ENCODE results near the gene UNC5B. TPM values are rescaled to one million over a fixed set of nuclear protein-coding genes. Genes with fewer than 3 reads are reported as not detected.

The UNC5B gene
- polyA plus RNA-seq, 4 donors, result 0.27 to 19.4 (median 6.7) TPM

DNA sequence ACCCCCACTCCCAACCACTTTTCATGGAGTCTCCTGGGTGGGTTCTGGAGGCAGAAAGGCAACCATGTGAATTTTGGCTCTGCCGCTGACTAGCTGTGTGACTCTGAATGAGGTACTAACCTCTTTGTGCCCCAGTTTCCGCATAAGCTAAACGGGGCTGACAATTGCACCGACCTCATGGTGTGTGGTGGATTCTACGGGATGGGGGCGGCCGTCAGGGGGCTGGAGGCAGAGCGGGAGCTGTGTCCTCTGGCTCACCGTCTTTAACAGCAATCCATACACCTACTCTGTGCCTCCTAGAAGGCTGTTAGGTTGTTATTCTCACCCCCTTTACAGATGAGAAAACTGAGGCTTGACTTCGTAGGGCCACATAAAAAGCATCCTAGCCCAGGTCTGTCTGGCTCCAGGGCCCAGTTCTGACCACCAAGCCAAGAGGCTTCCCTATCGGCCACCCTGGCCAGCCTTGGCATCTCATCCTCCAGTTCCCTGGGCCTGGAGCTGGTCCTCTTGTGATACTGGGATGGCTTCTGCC lies 102.4 kb downstream of the UNC5B start:
- H3K27me3 ChIP-seq (ENCODE audit: control insufficient read depth in 3 of 3, insufficient read depth in 3 of 3, low read length in 3 of 3), result peaks cover 0 to 4% (median 0%) of the 10 kb centered on the region in 3 donors
- no peaks in the 10 kb centered on the region for H3K36me3 ChIP-seq (ENCODE audit: control insufficient read depth in 3 of 3, insufficient read depth in 2 of 3, low read depth in 1 of 3, low read length in 3 of 3)
- H3K9me3 ChIP-seq (ENCODE audit: control insufficient read depth in 2 of 2, insufficient read depth in 1 of 2, low read depth in 1 of 2, low read length in 1 of 2), result peaks cover 0 to 2% of the 10 kb centered on the region in 2 donors
- 55 to 66% (median 56%) methylated on average over 11 of the region's 11 CpGs for WGBS, 3 donors
- no peak overlapping the region for H3K27ac ChIP-seq (ENCODE audit: low read depth in 1 of 3, low read length in 2 of 3)
- FAIRE-seq (no peak), DNase-seq (no peak)
- peak overlapping the region in 1 of 3 donors; percentile 20 for H3K4me3 ChIP-seq (ENCODE audit: low read depth in 1 of 3, low read length in 3 of 3)
- peaks cover 0 to 11% (median 0%) of the 10 kb centered on the region in 3 donors for H3K4me1 ChIP-seq (ENCODE audit: control insufficient read depth in 3 of 3, insufficient read depth in 2 of 3, low read depth in 1 of 3, low read length in 2 of 3)

DNA sequence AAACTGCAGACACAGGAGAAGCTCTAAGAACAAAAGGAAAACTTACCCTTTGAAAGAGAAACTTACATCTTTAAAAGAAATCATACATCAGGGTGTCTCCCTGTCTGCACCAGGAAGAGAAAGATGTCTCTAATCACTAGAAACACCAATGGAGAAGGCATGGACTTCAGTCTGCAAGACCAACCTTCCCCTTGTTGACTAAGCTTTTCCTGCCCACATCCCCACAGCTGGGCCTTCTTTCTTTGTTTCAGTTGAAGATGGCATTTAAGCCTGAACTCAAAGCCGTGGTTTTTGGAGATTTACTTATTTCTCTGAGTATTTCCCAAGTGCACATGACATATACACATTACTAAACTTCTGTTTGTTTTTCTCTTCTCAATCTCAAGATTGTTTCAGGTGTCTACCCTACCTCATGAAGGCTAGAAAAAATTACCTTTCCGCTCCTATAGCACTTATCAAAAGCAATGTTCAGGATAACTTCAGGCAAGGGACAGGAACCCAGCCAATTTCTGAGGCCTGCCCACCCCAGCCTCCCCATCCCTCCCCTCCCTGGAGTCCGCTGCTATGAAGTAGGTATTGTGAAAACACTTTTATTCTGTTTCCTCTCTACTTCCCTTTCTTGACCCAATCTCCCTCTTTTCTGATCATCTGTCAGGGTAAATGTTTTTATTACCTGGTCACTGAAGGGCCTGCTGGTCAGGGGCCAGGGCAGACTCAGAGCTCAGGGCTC lies 103.9 kb downstream of the UNC5B start:
- Histone ChIP-seq H3K9me3 (ENCODE audit: control insufficient read depth in 2 of 2, insufficient read depth in 1 of 2, low read depth in 1 of 2, low read length in 1 of 2) (no peaks in the 10 kb centered on the region), H3K4me1 (ENCODE audit: control insufficient read depth in 3 of 3, insufficient read depth in 2 of 3, low read depth in 1 of 3, low read length in 2 of 3) (peaks cover 0 to 16% (median 0%) of the 10 kb centered on the region in 3 donors), H3K4me3 (ENCODE audit: low read depth in 1 of 3, low read length in 3 of 3) (no peak overlapping the region), H3K36me3 (ENCODE audit: control insufficient read depth in 3 of 3, insufficient read depth in 2 of 3, low read depth in 1 of 3, low read length in 3 of 3) (no peaks in the 10 kb centered on the region), H3K27me3 (ENCODE audit: control insufficient read depth in 3 of 3, insufficient read depth in 3 of 3, low read length in 3 of 3) (peaks cover 0 to 4% (median 0%) of the 10 kb centered on the region in 3 donors), H3K27ac (ENCODE audit: low read depth in 1 of 3, low read length in 2 of 3) (no peak overlapping the region)
- 67 to 77% (median 68%) methylated on average over 3 of the region's 3 CpGs for WGBS, 3 donors
- FAIRE-seq (no peak), DNase-seq (no peak)

DNA sequence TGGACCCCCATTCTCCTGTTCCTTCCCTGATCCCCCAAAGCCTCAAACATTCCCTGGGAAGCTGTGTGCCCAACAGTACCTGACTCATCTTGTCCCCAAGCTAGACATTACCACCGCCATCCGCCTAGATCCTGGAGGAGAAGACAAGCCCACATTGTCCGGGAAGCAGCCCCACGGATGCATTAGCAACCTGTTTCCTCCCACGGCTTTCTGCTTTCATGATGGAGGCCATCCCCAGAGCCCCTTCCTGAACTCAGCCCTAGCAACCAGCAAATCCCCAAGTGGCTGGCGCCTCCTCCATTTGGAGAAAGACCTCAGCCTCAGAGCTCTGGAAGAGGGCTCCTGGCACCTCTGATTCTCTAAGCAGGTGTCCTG lies 104.4 kb downstream of the UNC5B start:
- DNase-seq, result no peak
- WGBS, 3 donors, result 73 to 76% (median 76%) methylated on average over 6 of the region's 6 CpGs
- no peaks in the 10 kb centered on the region for H3K9me3 ChIP-seq (ENCODE audit: control insufficient read depth in 2 of 2, insufficient read depth in 1 of 2, low read depth in 1 of 2, low read length in 1 of 2)
- no peak overlapping the region for H3K27ac ChIP-seq (ENCODE audit: low read depth in 1 of 3, low read length in 2 of 3)
- FAIRE-seq, result no peak
- H3K4me1 ChIP-seq (ENCODE audit: control insufficient read depth in 3 of 3, insufficient read depth in 2 of 3, low read depth in 1 of 3, low read length in 2 of 3), result peaks cover 0 to 16% (median 0%) of the 10 kb centered on the region in 3 donors
- H3K36me3 ChIP-seq (ENCODE audit: control insufficient read depth in 3 of 3, insufficient read depth in 2 of 3, low read depth in 1 of 3, low read length in 3 of 3), result no peaks in the 10 kb centered on the region
- H3K4me3 ChIP-seq (ENCODE audit: low read depth in 1 of 3, low read length in 3 of 3), result no peak overlapping the region
- H3K27me3 ChIP-seq (ENCODE audit: control insufficient read depth in 3 of 3, insufficient read depth in 3 of 3, low read length in 3 of 3), result peaks cover 0 to 4% (median 0%) of the 10 kb centered on the region in 3 donors

DNA sequence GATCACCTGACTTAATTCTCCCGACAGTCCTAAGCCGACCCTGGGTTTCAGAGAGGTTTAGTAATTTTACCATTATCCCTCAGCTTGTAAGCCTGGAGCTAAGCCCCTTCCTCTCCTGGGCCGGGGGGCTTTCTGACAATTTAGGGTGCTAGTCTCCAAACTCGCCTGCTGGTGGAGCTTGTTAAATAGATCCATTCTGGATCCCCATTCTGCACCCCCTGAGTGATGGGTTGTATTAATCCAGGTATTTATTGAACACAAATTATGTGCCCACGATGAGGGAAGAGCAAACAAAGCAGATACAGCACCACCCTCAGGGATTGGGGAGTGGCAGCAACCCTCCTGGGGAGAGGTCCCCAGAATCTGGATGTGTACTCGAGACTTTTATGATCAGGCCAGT lies 105.4 kb downstream of the UNC5B start:
- peaks cover 0 to 16% (median 0%) of the 10 kb centered on the region in 3 donors for H3K4me1 ChIP-seq (ENCODE audit: control insufficient read depth in 3 of 3, insufficient read depth in 2 of 3, low read depth in 1 of 3, low read length in 2 of 3)
- WGBS, 3 donors, result 56 to 78% (median 65%) methylated on average over 6 of the region's 6 CpGs
- DNase-seq (no peak), FAIRE-seq (no peak)
- no peaks in the 10 kb centered on the region for H3K9me3 ChIP-seq (ENCODE audit: control insufficient read depth in 2 of 2, insufficient read depth in 1 of 2, low read depth in 1 of 2, low read length in 1 of 2)
- peaks cover 0 to 4% (median 0%) of the 10 kb centered on the region in 3 donors for H3K27me3 ChIP-seq (ENCODE audit: control insufficient read depth in 3 of 3, insufficient read depth in 3 of 3, low read length in 3 of 3)
- no peak overlapping the region for H3K4me3 ChIP-seq (ENCODE audit: low read depth in 1 of 3, low read length in 3 of 3)
- no peak overlapping the region for H3K27ac ChIP-seq (ENCODE audit: low read depth in 1 of 3, low read length in 2 of 3)
- peaks cover 0 to 5% (median 0%) of the 10 kb centered on the region in 3 donors for H3K36me3 ChIP-seq (ENCODE audit: control insufficient read depth in 3 of 3, insufficient read depth in 2 of 3, low read depth in 1 of 3, low read length in 3 of 3)

- Histone ChIP-seq H3K27me3 (ENCODE audit: control insufficient read depth in 3 of 3, insufficient read depth in 3 of 3, low read length in 3 of 3) (no peaks in the 10 kb centered on the region), H3K27ac (ENCODE audit: low read depth in 1 of 3, low read length in 2 of 3) (peak within 1 kb of the TSS; percentile 5 to 72 (median 71)), H3K36me3 (ENCODE audit: control insufficient read depth in 3 of 3, insufficient read depth in 2 of 3, low read depth in 1 of 3, low read length in 3 of 3) (peaks cover 0 to 16% (median 0%) of the 10 kb centered on the region in 3 donors), H3K9me3 (ENCODE audit: control insufficient read depth in 2 of 2, insufficient read depth in 1 of 2, low read depth in 1 of 2, low read length in 1 of 2) (no peaks in the 10 kb centered on the region), H3K4me3 (ENCODE audit: low read depth in 1 of 3, low read length in 3 of 3) (peak within 1 kb of the TSS; percentile 50 to 80 (median 60)), H3K4me1 (ENCODE audit: control insufficient read depth in 3 of 3, insufficient read depth in 2 of 3, low read depth in 1 of 3, low read length in 2 of 3) (peaks cover 0 to 13% (median 0%) of the 10 kb centered on the region in 3 donors)
- DNase-seq (peak; percentile 79 to 89), FAIRE-seq (no peak)
- WGBS, 3 donors, result 0 to 1% (median 0%) methylated on average over 53 to 62 of the region's 62 CpGs
These were observed 106.9 kb downstream of the UNC5B start, which contains the start of gene SLC29A3 for GRCh38 chr10:71319042-71319799. TSS of gene SLC29A3 (plus strand) at chr10:71319259. CDS start at chr10:71319310, 51 bp downstream.

GRCh38 chr10:71319800-71320392 lies 107.5 kb downstream of the UNC5B start:
- 36 to 49% (median 44%) methylated on average over 8 of the region's 8 CpGs for WGBS, 3 donors
- H3K9me3 ChIP-seq (ENCODE audit: control insufficient read depth in 2 of 2, insufficient read depth in 1 of 2, low read depth in 1 of 2, low read length in 1 of 2), result no peaks in the 10 kb centered on the region
- no peaks in the 10 kb centered on the region for H3K27me3 ChIP-seq (ENCODE audit: control insufficient read depth in 3 of 3, insufficient read depth in 3 of 3, low read length in 3 of 3)
- H3K4me1 ChIP-seq (ENCODE audit: control insufficient read depth in 3 of 3, insufficient read depth in 2 of 3, low read depth in 1 of 3, low read length in 2 of 3), result peaks cover 0 to 11% (median 0%) of the 10 kb centered on the region in 3 donors
- DNase-seq (no peak), FAIRE-seq (no peak)
- peak overlapping the region; percentile 50 to 80 (median 60) for H3K4me3 ChIP-seq (ENCODE audit: low read depth in 1 of 3, low read length in 3 of 3)
- H3K36me3 ChIP-seq (ENCODE audit: control insufficient read depth in 3 of 3, insufficient read depth in 2 of 3, low read depth in 1 of 3, low read length in 3 of 3), result peaks cover 0 to 20% (median 2%) of the 10 kb centered on the region in 3 donors
- peak overlapping the region in 2 of 3 donors; percentile 21 to 71 for H3K27ac ChIP-seq (ENCODE audit: low read depth in 1 of 3, low read length in 2 of 3)

- H3K4me1 ChIP-seq (ENCODE audit: control insufficient read depth in 3 of 3, insufficient read depth in 2 of 3, low read depth in 1 of 3, low read length in 2 of 3), result peaks cover 0 to 11% (median 0%) of the 10 kb centered on the region in 3 donors
- no peak for FAIRE-seq
- 86 to 95% (median 91%) methylated on average over 5 of the region's 5 CpGs for WGBS, 3 donors
- H3K27me3 ChIP-seq (ENCODE audit: control insufficient read depth in 3 of 3, insufficient read depth in 3 of 3, low read length in 3 of 3), result no peaks in the 10 kb centered on the region
- DNase-seq, result no peak
- no peak overlapping the region for H3K4me3 ChIP-seq (ENCODE audit: low read depth in 1 of 3, low read length in 3 of 3)
- H3K9me3 ChIP-seq (ENCODE audit: control insufficient read depth in 2 of 2, insufficient read depth in 1 of 2, low read depth in 1 of 2, low read length in 1 of 2), result no peaks in the 10 kb centered on the region
- H3K27ac ChIP-seq (ENCODE audit: low read depth in 1 of 3, low read length in 2 of 3), result no peak overlapping the region
- H3K36me3 ChIP-seq (ENCODE audit: control insufficient read depth in 3 of 3, insufficient read depth in 2 of 3, low read depth in 1 of 3, low read length in 3 of 3), result peaks cover 0 to 27% (median 2%) of the 10 kb centered on the region in 3 donors
These were observed 108.2 kb downstream of the UNC5B start for GRCh38 chr10:71320592-71320991.

DNA sequence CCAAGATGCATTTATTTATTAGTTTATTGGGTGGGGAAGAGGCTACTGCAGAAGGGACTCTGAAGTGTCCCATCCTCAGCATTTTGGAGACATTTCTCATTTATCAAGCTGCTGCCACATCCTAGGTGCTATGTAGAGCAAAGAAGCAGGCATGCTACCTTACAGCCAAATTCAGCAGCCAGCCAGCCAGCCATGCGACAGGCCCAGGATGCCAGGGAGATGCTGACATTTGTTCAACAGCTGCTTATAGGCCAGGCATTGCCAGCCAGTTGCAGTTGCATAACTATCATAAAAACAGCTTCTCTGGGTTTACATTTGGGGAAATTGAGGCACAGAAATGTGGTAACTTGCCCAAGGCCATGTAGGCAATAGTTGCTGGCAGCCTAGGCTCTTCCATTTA lies 109.0 kb downstream of the UNC5B start:
- Histone ChIP-seq H3K36me3 (ENCODE audit: control insufficient read depth in 3 of 3, insufficient read depth in 2 of 3, low read depth in 1 of 3, low read length in 3 of 3) (peaks cover 0 to 33% (median 2%) of the 10 kb centered on the region in 3 donors), H3K27ac (ENCODE audit: low read depth in 1 of 3, low read length in 2 of 3) (no peak overlapping the region), H3K4me1 (ENCODE audit: control insufficient read depth in 3 of 3, insufficient read depth in 2 of 3, low read depth in 1 of 3, low read length in 2 of 3) (peaks cover 0 to 11% (median 0%) of the 10 kb centered on the region in 3 donors), H3K9me3 (ENCODE audit: control insufficient read depth in 2 of 2, insufficient read depth in 1 of 2, low read depth in 1 of 2, low read length in 1 of 2) (no peaks in the 10 kb centered on the region), H3K27me3 (ENCODE audit: control insufficient read depth in 3 of 3, insufficient read depth in 3 of 3, low read length in 3 of 3) (no peaks in the 10 kb centered on the region), H3K4me3 (ENCODE audit: low read depth in 1 of 3, low read length in 3 of 3) (no peak overlapping the region)
- no peak for FAIRE-seq
- WGBS, 3 donors, result 93 to 100% (median 94%) methylated on average over 1 of the region's 1 CpG
- no peak for DNase-seq

All from small intestine (tissue), 7 donors.